Measurements from ENCODE around the gene RBMS1. TPM values are rescaled to one million over a fixed set of nuclear protein-coding genes. Genes with fewer than 3 reads are reported as not detected.

The RBMS1 gene
- total and polyA plus RNA-seq, 2 donors = 39.8 to 53.7 TPM

GRCh38 chr2:160293391-160294091 is 200.1 kb downstream of the RBMS1 start:
- Histone ChIP-seq H3K27ac (ENCODE audit: low read depth in 1 of 2, low read length in 1 of 2) (no peak overlapping the region), H3K36me3 (ENCODE audit: control insufficient read depth in 2 of 2, insufficient read depth in 2 of 2, low read length in 1 of 2) (peaks cover 17 to 36% of the 10 kb centered on the region in 2 donors), H3K4me3 (ENCODE audit: low read length in 2 of 2) (no peak overlapping the region), H3K4me1 (ENCODE audit: control insufficient read depth in 2 of 2, insufficient read depth in 2 of 2, low read length in 2 of 2) (peaks cover 7 to 23% of the 10 kb centered on the region in 2 donors), H3K27me3 (ENCODE audit: control insufficient read depth in 2 of 2, insufficient read depth in 1 of 2, low read length in 1 of 2) (no peaks in the 10 kb centered on the region), H3K9me3 (ENCODE audit: control insufficient read depth in 2 of 2, insufficient read depth in 1 of 2, low read length in 1 of 2) (no peaks in the 10 kb centered on the region)
- no peak for DNase-seq (ENCODE audit: low read depth in 6 of 9, low spot score in 9 of 9)
- WGBS = 98% methylated on average over 6 of the region's 6 CpGs

GRCh38 chr2:160292225-160292624 is 201.4 kb downstream of the RBMS1 start:
- 100% methylated on average over 1 of the region's 1 CpG for WGBS
- no peaks in the 10 kb centered on the region for H3K27me3 ChIP-seq (ENCODE audit: control insufficient read depth in 2 of 2, insufficient read depth in 1 of 2, low read length in 1 of 2)
- DNase-seq (ENCODE audit: low read depth in 6 of 9, low spot score in 9 of 9) = no peak
- no peak overlapping the region for H3K4me3 ChIP-seq (ENCODE audit: low read length in 2 of 2)
- peaks cover 7 to 35% of the 10 kb centered on the region in 2 donors for H3K36me3 ChIP-seq (ENCODE audit: control insufficient read depth in 2 of 2, insufficient read depth in 2 of 2, low read length in 1 of 2)
- no peak overlapping the region for H3K27ac ChIP-seq (ENCODE audit: low read depth in 1 of 2, low read length in 1 of 2)
- H3K9me3 ChIP-seq (ENCODE audit: control insufficient read depth in 2 of 2, insufficient read depth in 1 of 2, low read length in 1 of 2) = no peaks in the 10 kb centered on the region
- H3K4me1 ChIP-seq (ENCODE audit: control insufficient read depth in 2 of 2, insufficient read depth in 2 of 2, low read length in 2 of 2) = peaks cover under 1 to 18% of the 10 kb centered on the region in 2 donors

GRCh38 chr2:160291382-160291781 is 202.2 kb downstream of the RBMS1 start:
- Histone ChIP-seq H3K36me3 (ENCODE audit: control insufficient read depth in 2 of 2, insufficient read depth in 2 of 2, low read length in 1 of 2) (peaks cover 11 to 39% of the 10 kb centered on the region in 2 donors), H3K27me3 (ENCODE audit: control insufficient read depth in 2 of 2, insufficient read depth in 1 of 2, low read length in 1 of 2) (no peaks in the 10 kb centered on the region), H3K4me3 (ENCODE audit: low read length in 2 of 2) (no peak overlapping the region), H3K9me3 (ENCODE audit: control insufficient read depth in 2 of 2, insufficient read depth in 1 of 2, low read length in 1 of 2) (no peaks in the 10 kb centered on the region), H3K4me1 (ENCODE audit: control insufficient read depth in 2 of 2, insufficient read depth in 2 of 2, low read length in 2 of 2) (peaks cover 0 to 10% of the 10 kb centered on the region in 2 donors), H3K27ac (ENCODE audit: low read depth in 1 of 2, low read length in 1 of 2) (no peak overlapping the region)
- 95% methylated on average over 4 of the region's 4 CpGs for WGBS
- no peak for DNase-seq (ENCODE audit: low read depth in 6 of 9, low spot score in 9 of 9)

DNA sequence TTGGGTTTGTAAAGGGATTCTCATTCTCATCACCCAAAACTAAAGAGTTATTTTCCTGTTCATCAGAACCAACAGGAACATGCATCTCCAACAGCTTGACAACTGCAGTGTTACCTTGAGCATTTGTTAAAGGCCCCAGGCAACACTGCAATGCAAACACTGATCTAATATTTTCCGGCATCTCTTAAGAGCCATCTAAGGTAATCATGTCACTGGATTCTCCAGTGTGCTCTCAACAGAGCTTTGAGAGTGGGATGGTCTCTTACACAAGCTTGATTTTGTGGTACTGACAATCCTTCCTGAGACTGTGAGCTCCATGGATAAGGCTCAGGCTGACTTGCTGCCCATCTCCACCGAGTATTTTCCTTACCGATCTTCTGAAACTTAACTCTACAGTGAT is 203.0 kb downstream of the RBMS1 start:
- 97% methylated on average over 3 of the region's 3 CpGs for WGBS
- Histone ChIP-seq H3K27ac (ENCODE audit: low read depth in 1 of 2, low read length in 1 of 2) (no peak overlapping the region), H3K9me3 (ENCODE audit: control insufficient read depth in 2 of 2, insufficient read depth in 1 of 2, low read length in 1 of 2) (no peaks in the 10 kb centered on the region), H3K4me3 (ENCODE audit: low read length in 2 of 2) (no peak overlapping the region), H3K36me3 (ENCODE audit: control insufficient read depth in 2 of 2, insufficient read depth in 2 of 2, low read length in 1 of 2) (peaks cover 11 to 43% of the 10 kb centered on the region in 2 donors), H3K27me3 (ENCODE audit: control insufficient read depth in 2 of 2, insufficient read depth in 1 of 2, low read length in 1 of 2) (no peaks in the 10 kb centered on the region), H3K4me1 (ENCODE audit: control insufficient read depth in 2 of 2, insufficient read depth in 2 of 2, low read length in 2 of 2) (peaks cover 0 to 5% of the 10 kb centered on the region in 2 donors)
- DNase-seq (ENCODE audit: low read depth in 6 of 9, low spot score in 9 of 9) = no peak

DNA sequence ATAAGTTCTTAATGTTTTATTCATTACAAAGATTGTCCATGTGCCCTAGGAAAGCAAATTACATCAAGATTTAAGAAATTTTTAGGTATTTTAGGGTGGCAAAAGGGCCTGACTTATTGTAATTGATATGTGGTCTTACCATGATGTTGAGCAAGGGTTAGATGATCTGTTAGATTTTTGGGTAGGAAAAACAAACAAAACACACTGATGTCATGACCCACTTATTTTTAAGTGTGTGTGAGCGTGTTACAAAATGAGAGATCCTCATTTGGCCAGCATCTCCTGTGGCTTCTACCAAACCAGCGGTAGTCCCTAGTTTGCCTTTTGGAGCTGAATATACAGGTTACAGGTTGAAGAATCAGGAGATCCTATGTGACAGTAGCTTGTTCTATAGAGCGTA is 203.8 kb downstream of the RBMS1 start:
- H3K36me3 ChIP-seq (ENCODE audit: control insufficient read depth in 2 of 2, insufficient read depth in 2 of 2, low read length in 1 of 2) = peaks cover 15 to 49% of the 10 kb centered on the region in 2 donors
- no peak overlapping the region for H3K4me3 ChIP-seq (ENCODE audit: low read length in 2 of 2)
- peaks cover 0 to 5% of the 10 kb centered on the region in 2 donors for H3K4me1 ChIP-seq (ENCODE audit: control insufficient read depth in 2 of 2, insufficient read depth in 2 of 2, low read length in 2 of 2)
- no peaks in the 10 kb centered on the region for H3K9me3 ChIP-seq (ENCODE audit: control insufficient read depth in 2 of 2, insufficient read depth in 1 of 2, low read length in 1 of 2)
- WGBS = 99% methylated on average over 3 of the region's 3 CpGs
- no peaks in the 10 kb centered on the region for H3K27me3 ChIP-seq (ENCODE audit: control insufficient read depth in 2 of 2, insufficient read depth in 1 of 2, low read length in 1 of 2)
- DNase-seq (ENCODE audit: low read depth in 6 of 9, low spot score in 9 of 9) = no peak
- H3K27ac ChIP-seq (ENCODE audit: low read depth in 1 of 2, low read length in 1 of 2) = no peak overlapping the region

DNA sequence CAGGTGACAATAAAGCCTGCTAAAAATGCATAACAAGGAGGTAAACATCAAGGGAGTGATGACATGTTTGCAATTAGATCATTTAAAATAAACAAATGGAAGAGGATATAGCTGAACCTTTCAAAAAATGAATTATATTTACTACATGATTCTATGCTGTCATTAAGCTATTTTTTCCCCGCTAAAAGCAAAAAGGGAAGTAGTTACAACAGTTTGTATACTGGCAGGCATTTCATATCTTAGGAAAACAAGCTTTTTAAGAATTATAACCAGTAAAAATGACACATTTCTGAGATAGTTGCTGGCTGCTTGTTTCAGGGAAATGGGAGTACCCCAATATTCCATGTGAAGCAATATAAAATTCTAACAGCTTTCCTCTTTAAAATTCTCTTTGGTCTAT is 204.5 kb downstream of the RBMS1 start:
- Histone ChIP-seq H3K4me3 (ENCODE audit: low read length in 2 of 2) (no peak overlapping the region), H3K4me1 (ENCODE audit: control insufficient read depth in 2 of 2, insufficient read depth in 2 of 2, low read length in 2 of 2) (peaks cover 0 to under 1% of the 10 kb centered on the region in 2 donors), H3K27me3 (ENCODE audit: control insufficient read depth in 2 of 2, insufficient read depth in 1 of 2, low read length in 1 of 2) (no peaks in the 10 kb centered on the region), H3K9me3 (ENCODE audit: control insufficient read depth in 2 of 2, insufficient read depth in 1 of 2, low read length in 1 of 2) (no peaks in the 10 kb centered on the region), H3K36me3 (ENCODE audit: control insufficient read depth in 2 of 2, insufficient read depth in 2 of 2, low read length in 1 of 2) (peaks cover 15 to 56% of the 10 kb centered on the region in 2 donors), H3K27ac (ENCODE audit: low read depth in 1 of 2, low read length in 1 of 2) (no peak overlapping the region)
- WGBS = 73% methylated on average over 1 of the region's 1 CpG
- DNase-seq (ENCODE audit: low read depth in 6 of 9, low spot score in 9 of 9) = no peak

- 97% methylated on average over 2 of the region's 2 CpGs for WGBS
- Histone ChIP-seq H3K4me3 (ENCODE audit: low read length in 2 of 2) (no peak overlapping the region), H3K27ac (ENCODE audit: low read depth in 1 of 2, low read length in 1 of 2) (no peak overlapping the region)
These were observed 205.3 kb downstream of the RBMS1 start for GRCh38 chr2:160288324-160288723.

GRCh38 chr2:160287476-160287875 is 206.1 kb downstream of the RBMS1 start:
- Histone ChIP-seq H3K36me3 (ENCODE audit: control insufficient read depth in 2 of 2, insufficient read depth in 2 of 2, low read length in 1 of 2) (peaks cover 8 to 57% of the 10 kb centered on the region in 2 donors), H3K9me3 (ENCODE audit: control insufficient read depth in 2 of 2, insufficient read depth in 1 of 2, low read length in 1 of 2) (no peaks in the 10 kb centered on the region), H3K27ac (ENCODE audit: low read depth in 1 of 2, low read length in 1 of 2) (no peak overlapping the region), H3K4me1 (ENCODE audit: control insufficient read depth in 2 of 2, insufficient read depth in 2 of 2, low read length in 2 of 2) (no peaks in the 10 kb centered on the region), H3K27me3 (ENCODE audit: control insufficient read depth in 2 of 2, insufficient read depth in 1 of 2, low read length in 1 of 2) (no peaks in the 10 kb centered on the region), H3K4me3 (ENCODE audit: low read length in 2 of 2) (no peak overlapping the region)
- 85% methylated on average over 3 of the region's 3 CpGs for WGBS
- no peak for DNase-seq (ENCODE audit: low read depth in 6 of 9, low spot score in 9 of 9)

More at GRCh38 chr2:160288324-160288723, 205.3 kb downstream of the RBMS1 start:
- H3K9me3 ChIP-seq (ENCODE audit: control insufficient read depth in 2 of 2, insufficient read depth in 1 of 2, low read length in 1 of 2) = no peaks in the 10 kb centered on the region
- no peaks in the 10 kb centered on the region for H3K27me3 ChIP-seq (ENCODE audit: control insufficient read depth in 2 of 2, insufficient read depth in 1 of 2, low read length in 1 of 2)
- DNase-seq (ENCODE audit: low read depth in 6 of 9, low spot score in 9 of 9) = no peak
- peaks cover 10 to 58% of the 10 kb centered on the region in 2 donors for H3K36me3 ChIP-seq (ENCODE audit: control insufficient read depth in 2 of 2, insufficient read depth in 2 of 2, low read length in 1 of 2)
- H3K4me1 ChIP-seq (ENCODE audit: control insufficient read depth in 2 of 2, insufficient read depth in 2 of 2, low read length in 2 of 2) = no peaks in the 10 kb centered on the region

GRCh38 chr2:160286551-160286950 is 207.1 kb downstream of the RBMS1 start:
- Histone ChIP-seq H3K4me3 (ENCODE audit: low read length in 2 of 2) (no peak overlapping the region), H3K36me3 (ENCODE audit: control insufficient read depth in 2 of 2, insufficient read depth in 2 of 2, low read length in 1 of 2) (peaks cover 8 to 61% of the 10 kb centered on the region in 2 donors), H3K27ac (ENCODE audit: low read depth in 1 of 2, low read length in 1 of 2) (no peak overlapping the region), H3K27me3 (ENCODE audit: control insufficient read depth in 2 of 2, insufficient read depth in 1 of 2, low read length in 1 of 2) (no peaks in the 10 kb centered on the region), H3K9me3 (ENCODE audit: control insufficient read depth in 2 of 2, insufficient read depth in 1 of 2, low read length in 1 of 2) (no peaks in the 10 kb centered on the region), H3K4me1 (ENCODE audit: control insufficient read depth in 2 of 2, insufficient read depth in 2 of 2, low read length in 2 of 2) (no peaks in the 10 kb centered on the region)
- no peak for DNase-seq (ENCODE audit: low read depth in 6 of 9, low spot score in 9 of 9)
- 99% methylated on average over 5 of the region's 5 CpGs for WGBS

Measured in thymus (tissue), 11 donors.